Neural progenitor cell (in vitro differentiated cells): ENCODE data around the gene TCEA3. TPM values are rescaled to one million over a fixed set of nuclear protein-coding genes. Genes with fewer than 3 reads are reported as not detected.

ENCODE experiments used
- DNase-seq: peaks from one replicate; pipeline ENCODE4 v3.0.0-alpha.2; 2016; ENCODE audit warnings: low spot score
- H2AFZ ChIP-seq: fragments of 200-600 bp; sonication (generic); replicated peaks from 2 replicates; pipeline ENCODE4 v1.6.1; 2016; ENCODE audit warnings: antibody characterized with exemption
- H3F3A ChIP-seq: fragments of 200-600 bp; sonication (generic); 2 replicates; pipeline ENCODE4 v1.6.1; 2016; ENCODE audit warnings: antibody characterized with exemption, low read depth
- H3K27ac ChIP-seq: fragments of 200-600 bp; sonication (generic); 2 replicates; pipeline ENCODE4 v1.5.1; 2016; ENCODE audit warnings: mild to moderate bottlenecking
- H3K27me3 ChIP-seq: fragments of 200-600 bp; sonication (generic); 2 replicates; pipeline ENCODE4 v1.6.1; 2016; ENCODE audit warnings: mild to moderate bottlenecking, moderate library complexity
- H3K36me3 ChIP-seq: fragments of 200-600 bp; sonication (generic); 2 replicates; pipeline ENCODE4 v1.5.1; 2016
- H3K4me1 ChIP-seq: fragments of 200-600 bp; sonication (generic); 2 replicates; pipeline ENCODE4 v1.6.1; 2016; ENCODE audit warnings: mixed run types
- H3K4me2 ChIP-seq: fragments of 200-600 bp; sonication (generic); 2 replicates; pipeline ENCODE4 v1.6.1; 2016
- H3K4me3 ChIP-seq: fragments of 200-600 bp; sonication (generic); 2 replicates; pipeline ENCODE4 v1.5.1; 2016
- H3K79me2 ChIP-seq: fragments of 200-600 bp; sonication (generic); 2 replicates; pipeline ENCODE4 v1.6.1; 2016; ENCODE audit warnings: low read depth
- H3K9ac ChIP-seq: fragments of 200-600 bp; sonication (generic); 2 replicates; pipeline ENCODE4 v1.6.1; 2016
- H3K9me3 ChIP-seq: fragments of 200-600 bp; sonication (generic); 2 replicates; pipeline ENCODE4 v1.5.1; 2016; ENCODE audit warnings: low read depth
- H4K20me1 ChIP-seq: fragments of 200-600 bp; sonication (generic); 2 replicates; pipeline ENCODE4 v1.6.1; 2016; ENCODE audit warnings: low read depth
- H3K27ac Mint-ChIP-seq: 3 replicates; pipeline ENCODE4 v1.8.0; 2021; ENCODE audit warnings: mixed read lengths
- H3K27me3 Mint-ChIP-seq: 2 replicates; pipeline ENCODE4 v1.8.0; 2022; ENCODE audit warnings: low read depth, mild to moderate bottlenecking, inconsistent platforms, moderate library complexity, mixed read lengths; ENCODE audit not compliant: insufficient read depth
- H3K36me3 Mint-ChIP-seq: 3 replicates; pipeline ENCODE4 v1.8.0; 2021; ENCODE audit warnings: mixed read lengths
- H3K4me1 Mint-ChIP-seq: 3 replicates; pipeline ENCODE4 v1.8.0; 2021; ENCODE audit warnings: mixed read lengths
- H3K4me3 Mint-ChIP-seq: 3 replicates; pipeline ENCODE4 v1.8.0; 2021; ENCODE audit warnings: mild to moderate bottlenecking, moderate library complexity, mixed read lengths
- H3K9me3 Mint-ChIP-seq: 3 replicates; pipeline ENCODE4 v1.8.0; 2020; ENCODE audit warnings: mixed read lengths
- EZH2 ChIP-seq: fragments of 200-600 bp; sonication (generic); IDR thresholded peaks from 2 replicates; pipeline ENCODE4 v1.6.1; 2017; ENCODE audit warnings: antibody characterized with exemption, mild to moderate bottlenecking, moderate library complexity
- EZH2phosphoT487 ChIP-seq: fragments of 200-600 bp; sonication (generic); IDR thresholded peaks from 2 replicates; pipeline ENCODE4 v1.6.1; 2017; ENCODE audit warnings: antibody characterized with exemption
- total RNA-seq: library from RNA; depleted of rRNA; stranded (reverse); fragments of >200 nt; gene quantifications from 2 replicates; pipeline ENCODE4 v1.2.3, GENCODE V29; 2015; ENCODE audit warnings: low replicate concordance
- TF ChIP-seq, protein P1 (sequence below): fragments of 200-600 bp; sonication (generic); IDR thresholded peaks from 2 replicates; pipeline ENCODE4 v1.5.1; 2017; ENCODE audit warnings: antibody characterized with exemption, mild to moderate bottlenecking

Gene TCEA3
- total RNA-seq, 1 donor from 2014 or later: 0.54 TPM

DNA sequence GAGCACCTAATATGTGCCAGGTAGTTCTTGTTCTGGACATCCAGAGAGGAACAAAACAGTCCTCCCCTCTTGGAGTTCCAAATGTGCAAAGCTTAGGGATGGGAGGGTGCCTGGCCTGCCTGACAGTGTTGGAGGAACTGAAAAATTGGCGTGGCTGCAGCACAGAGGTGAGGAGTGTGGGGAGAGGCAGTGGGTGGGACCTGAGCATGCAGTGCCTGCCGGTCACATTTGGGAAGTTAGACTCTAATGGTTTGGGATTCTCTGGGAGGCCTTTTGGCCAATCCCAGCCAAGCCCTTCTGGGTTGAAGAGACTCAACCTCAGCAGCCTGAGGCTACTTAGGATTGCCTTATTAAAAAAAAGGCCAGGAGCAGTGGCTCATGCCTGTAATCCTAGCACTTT, 2.3 kb upstream of the TCEA3 start:
- Histone ChIP-seq H3K4me3 (no peak overlapping the region), H2AFZ (no peak overlapping the region), H3K4me1 (peaks cover 12% of the 10 kb centered on the region), H3F3A (peaks cover 12% of the 10 kb centered on the region), H3K4me2 (no peak overlapping the region), H3K9ac (no peak overlapping the region), H3K9me3 (no peaks in the 10 kb centered on the region), H3K79me2 (no peaks in the 10 kb centered on the region), H3K36me3 (no peaks in the 10 kb centered on the region), H3K27me3 (peaks cover 73% of the 10 kb centered on the region), H4K20me1 (peaks cover 15% of the 10 kb centered on the region), H3K27ac (no peak overlapping the region)
- peaks cover 35% of the 10 kb centered on the region for H3K36me3 Mint-ChIP-seq
- DNase-seq: no peak
- TF ChIP-seq EZH2phosphoT487: no peak
- TF ChIP-seq EZH2: no peak
- TF ChIP-seq, protein P1, sequence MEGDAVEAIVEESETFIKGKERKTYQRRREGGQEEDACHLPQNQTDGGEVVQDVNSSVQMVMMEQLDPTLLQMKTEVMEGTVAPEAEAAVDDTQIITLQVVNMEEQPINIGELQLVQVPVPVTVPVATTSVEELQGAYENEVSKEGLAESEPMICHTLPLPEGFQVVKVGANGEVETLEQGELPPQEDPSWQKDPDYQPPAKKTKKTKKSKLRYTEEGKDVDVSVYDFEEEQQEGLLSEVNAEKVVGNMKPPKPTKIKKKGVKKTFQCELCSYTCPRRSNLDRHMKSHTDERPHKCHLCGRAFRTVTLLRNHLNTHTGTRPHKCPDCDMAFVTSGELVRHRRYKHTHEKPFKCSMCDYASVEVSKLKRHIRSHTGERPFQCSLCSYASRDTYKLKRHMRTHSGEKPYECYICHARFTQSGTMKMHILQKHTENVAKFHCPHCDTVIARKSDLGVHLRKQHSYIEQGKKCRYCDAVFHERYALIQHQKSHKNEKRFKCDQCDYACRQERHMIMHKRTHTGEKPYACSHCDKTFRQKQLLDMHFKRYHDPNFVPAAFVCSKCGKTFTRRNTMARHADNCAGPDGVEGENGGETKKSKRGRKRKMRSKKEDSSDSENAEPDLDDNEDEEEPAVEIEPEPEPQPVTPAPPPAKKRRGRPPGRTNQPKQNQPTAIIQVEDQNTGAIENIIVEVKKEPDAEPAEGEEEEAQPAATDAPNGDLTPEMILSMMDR: no peak
- H3K27me3 Mint-ChIP-seq: peaks cover 18% of the 10 kb centered on the region
- no peak overlapping the region for H3K27ac Mint-ChIP-seq
- H3K9me3 Mint-ChIP-seq: no peaks in the 10 kb centered on the region
- no peak overlapping the region for H3K4me3 Mint-ChIP-seq
- peaks cover 18% of the 10 kb centered on the region for H3K4me1 Mint-ChIP-seq

DNA sequence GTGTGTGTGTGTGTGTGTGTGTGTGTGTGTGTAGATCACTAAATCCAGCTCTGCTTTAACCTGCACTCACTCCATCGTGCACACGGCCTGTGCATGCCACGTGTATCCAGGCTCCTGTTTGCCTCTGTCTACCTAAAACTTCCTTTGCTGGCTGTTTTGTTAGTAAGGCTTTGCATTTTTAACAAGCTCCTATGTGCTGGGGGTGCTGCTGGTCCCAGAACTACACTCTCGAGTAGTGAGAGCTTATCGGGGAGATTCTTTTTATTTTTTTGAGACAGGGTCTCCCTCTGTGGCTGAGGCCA, 596 bp upstream of the TCEA3 start:
- Histone ChIP-seq H3K4me1 (peaks cover 12% of the 10 kb centered on the region), H3K4me3 (peak overlapping the region; percentile 45), H3K36me3 (no peaks in the 10 kb centered on the region), H2AFZ (no peak overlapping the region), H3K9me3 (no peaks in the 10 kb centered on the region), H3K79me2 (no peaks in the 10 kb centered on the region), H3F3A (peaks cover 12% of the 10 kb centered on the region), H3K27ac (no peak overlapping the region), H3K4me2 (peak overlapping the region; percentile 71), H3K9ac (no peak overlapping the region), H4K20me1 (peaks cover 15% of the 10 kb centered on the region), H3K27me3 (peaks cover 90% of the 10 kb centered on the region)
- DNase-seq: no peak
- Mint-ChIP-seq H3K4me1 (peaks cover 18% of the 10 kb centered on the region), H3K27me3 (peaks cover 21% of the 10 kb centered on the region), H3K36me3 (peaks cover 31% of the 10 kb centered on the region), H3K4me3 (peak overlapping the region; percentile 81), H3K9me3 (no peaks in the 10 kb centered on the region), H3K27ac (no peak overlapping the region)
- TF ChIP-seq EZH2 (no peak), EZH2phosphoT487 (no peak)
- TF ChIP-seq, protein P1: no peak

DNA sequence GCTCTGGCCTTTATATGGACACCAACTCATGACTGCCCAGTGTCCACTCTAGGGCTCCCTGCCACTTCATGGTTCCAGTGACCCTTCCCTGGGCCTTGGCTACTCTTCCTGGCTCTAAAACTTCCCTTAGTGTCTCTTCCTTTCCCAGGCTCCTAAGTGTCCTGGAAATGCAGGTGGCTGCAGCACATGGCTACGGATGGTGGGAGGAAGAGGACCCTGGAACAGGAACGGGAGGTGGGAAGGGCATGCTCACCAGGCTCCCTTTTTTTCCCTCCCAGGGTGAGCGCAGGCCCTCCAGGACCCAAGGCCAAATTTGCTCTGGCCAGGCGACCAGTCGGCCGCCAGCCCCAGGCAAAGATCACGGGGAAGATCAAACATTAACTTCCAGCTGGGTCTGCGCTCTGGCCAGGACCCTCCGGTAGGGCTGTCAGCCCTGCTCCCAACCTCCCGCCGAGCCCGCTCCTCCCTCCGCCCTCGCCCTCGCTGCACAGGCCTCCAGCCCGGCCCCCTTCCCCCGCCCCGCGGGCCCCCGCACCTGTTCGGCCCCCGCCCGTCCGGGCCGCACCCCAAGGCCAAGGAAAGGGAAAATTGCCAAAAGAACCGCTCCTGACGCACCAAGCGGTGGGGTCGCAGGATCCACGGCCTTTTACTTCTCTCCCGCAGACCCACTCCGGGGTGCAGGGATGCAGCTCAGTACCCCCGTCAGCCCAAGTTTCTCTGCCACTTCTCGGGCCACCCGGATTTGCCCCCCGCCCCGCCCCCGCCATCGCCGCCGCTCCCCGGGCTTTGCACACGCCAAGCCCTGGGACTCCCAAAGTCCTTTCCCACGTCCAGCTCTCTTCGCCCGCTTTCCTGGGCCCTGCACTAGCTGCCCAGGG, 894 bp downstream of the TCEA3 start:
- Mint-ChIP-seq H3K4me1 (peaks cover 26% of the 10 kb centered on the region), H3K4me3 (peak overlapping the region; percentile 67), H3K36me3 (peaks cover 21% of the 10 kb centered on the region), H3K9me3 (no peaks in the 10 kb centered on the region), H3K27me3 (peaks cover 25% of the 10 kb centered on the region), H3K27ac (no peak overlapping the region)
- Histone ChIP-seq H3K9me3 (no peaks in the 10 kb centered on the region), H3K36me3 (no peaks in the 10 kb centered on the region), H3K27me3 (peaks cover 100% of the 10 kb centered on the region), H3K9ac (no peak overlapping the region), H2AFZ (peak overlapping the region; percentile 46), H4K20me1 (peaks cover 15% of the 10 kb centered on the region), H3K27ac (no peak overlapping the region), H3K4me1 (peaks cover 20% of the 10 kb centered on the region), H3F3A (peaks cover 18% of the 10 kb centered on the region), H3K4me3 (peak overlapping the region; percentile 45), H3K4me2 (peak overlapping the region; percentile 71), H3K79me2 (no peaks in the 10 kb centered on the region)
- DNase-seq: peak; percentile 51
- TF ChIP-seq EZH2phosphoT487 (no peak), EZH2 (no peak)
- TF ChIP-seq, protein P1: no peak
